AG09309 (cell line): ENCODE measurements around the gene GRIK5.
"Not testable (repeated sequence)": the region's sequence is repeated elsewhere in the genome, so short reads cannot be mapped to it uniquely, and the experiment has no call there.

ENCODE experiments used
- DNase-seq: peaks from one replicate; pipeline ENCODE4 v3.0.0-alpha.2; 2010; ENCODE audit warnings: low read depth
- H3K4me3 ChIP-seq: 2 replicates; pipeline ENCODE4 v1.5.1; 2011; ENCODE audit warnings: mild to moderate bottlenecking, low read depth, low read length, moderate library complexity; ENCODE audit not compliant: control insufficient read depth
- CTCF ChIP-seq: IDR thresholded peaks from 2 replicates; pipeline ENCODE4 v1.5.1; 2011; ENCODE audit warnings: mild to moderate bottlenecking, low read depth, low read length, inconsistent platforms; ENCODE audit not compliant: insufficient read depth, control insufficient read depth; ENCODE audit errors: missing control alignments

Gene GRIK5

GRCh38 chr19:42105368-42105767 lies 35.4 kb upstream of the GRIK5 start:
- H3K4me3 ChIP-seq = no peak overlapping the region
- no peak for TF ChIP-seq CTCF
- DNase-seq = no peak

DNA sequence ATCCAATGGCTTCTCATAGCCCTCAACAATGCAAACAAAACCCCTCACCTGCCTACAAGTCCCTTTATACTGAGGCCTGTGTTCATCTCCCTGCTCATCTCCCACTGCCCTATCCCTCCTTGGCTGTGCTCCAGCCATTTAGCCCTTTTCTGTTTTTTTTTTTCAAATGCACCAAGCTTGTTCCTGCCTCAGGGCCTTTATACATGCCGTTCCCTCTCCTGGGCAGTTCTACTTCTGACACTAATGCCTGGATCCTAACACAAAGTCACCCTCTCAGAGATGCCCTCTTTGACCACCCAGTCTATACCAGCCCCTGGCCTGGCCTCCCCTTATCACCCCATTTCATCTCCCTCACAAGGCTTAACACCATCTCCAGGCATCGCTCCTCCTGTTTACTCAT lies 32.9 kb upstream of the GRIK5 start:
- no peak for TF ChIP-seq CTCF
- DNase-seq = no peak

GRCh38 chr19:42100241-42100640 lies 30.2 kb upstream of the GRIK5 start:
- not testable (repeated sequence) for H3K4me3 ChIP-seq, DNase-seq

More for the DNA sequence above, 32.9 kb upstream of the GRIK5 start:
- no peak overlapping the region for H3K4me3 ChIP-seq

DNA sequence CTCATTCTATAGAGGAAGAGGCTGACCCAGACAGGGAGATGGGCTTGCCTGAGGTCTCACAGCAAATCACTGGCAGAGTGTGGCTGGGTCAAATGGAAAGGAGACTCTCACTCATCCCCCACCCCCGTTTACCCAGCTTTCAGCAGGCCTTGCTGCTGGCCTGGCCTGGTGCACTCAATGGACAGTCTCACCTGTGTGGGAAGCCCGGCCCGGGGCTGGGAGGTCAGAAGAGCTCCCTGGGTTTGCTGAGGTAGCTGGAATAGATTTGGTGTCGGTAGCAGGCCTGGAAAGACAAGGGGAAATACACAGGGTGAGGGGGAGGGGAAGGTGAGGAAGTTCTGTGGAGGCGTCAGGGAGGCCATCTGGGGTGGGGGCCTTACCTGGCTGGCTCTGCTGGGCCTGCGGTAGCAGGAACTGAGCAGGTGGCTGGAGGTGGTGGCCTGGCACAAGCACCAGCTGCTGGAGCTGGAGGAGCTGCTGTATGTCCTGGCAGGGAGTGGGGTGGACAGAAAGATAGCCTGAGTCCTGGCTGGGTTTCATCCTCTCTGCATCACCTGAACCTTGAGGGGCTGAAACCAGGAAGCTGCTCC lies 29.4 kb upstream of the GRIK5 start:
- no peak for TF ChIP-seq CTCF
- H3K4me3 ChIP-seq = no peak overlapping the region

DNA sequence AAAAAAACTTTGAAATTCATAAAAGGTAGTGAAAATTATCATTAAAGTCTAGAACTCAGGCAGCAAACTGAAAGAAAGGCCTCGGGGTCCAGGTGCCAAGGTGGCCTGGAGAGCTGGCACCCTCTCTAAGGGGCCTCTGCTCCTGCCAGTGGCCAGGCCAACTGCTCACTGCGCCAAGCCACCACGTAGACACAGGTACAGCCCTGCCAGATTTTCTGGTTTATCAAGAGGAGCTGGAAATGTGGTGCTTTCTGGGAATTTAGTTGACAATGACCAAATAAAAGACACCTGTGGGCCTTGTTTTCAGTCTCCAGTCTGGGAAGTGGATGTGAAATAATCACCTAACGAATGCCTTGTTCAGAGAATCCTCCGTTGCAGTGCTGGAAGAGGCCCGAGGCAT lies 28.8 kb upstream of the GRIK5 start:
- TF ChIP-seq CTCF = no peak
- no peak overlapping the region for H3K4me3 ChIP-seq
- DNase-seq = no peak

More for the DNA sequence above, 29.4 kb upstream of the GRIK5 start:
- DNase-seq = no peak

DNA sequence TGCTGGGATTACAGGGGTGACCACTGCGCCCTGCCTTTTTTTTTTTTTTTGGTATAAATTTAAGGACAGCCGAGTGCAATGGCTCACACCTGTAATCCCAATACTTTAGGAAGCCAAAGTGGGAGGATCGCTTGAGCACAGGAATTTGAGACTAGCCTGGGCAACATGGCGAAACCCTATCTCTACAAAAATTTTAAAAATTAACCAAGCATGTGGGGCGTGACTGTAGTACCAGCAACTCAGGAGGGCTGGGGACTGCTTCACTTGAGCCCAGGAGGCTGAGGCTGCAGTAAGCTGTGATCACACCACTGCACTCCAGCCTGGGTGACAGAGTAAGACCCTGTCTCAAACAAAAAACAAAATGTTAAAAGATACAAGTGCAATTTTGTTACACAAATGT lies 27.5 kb upstream of the GRIK5 start:
- TF ChIP-seq CTCF = no peak
- DNase-seq = no peak
- no peak overlapping the region for H3K4me3 ChIP-seq

DNA sequence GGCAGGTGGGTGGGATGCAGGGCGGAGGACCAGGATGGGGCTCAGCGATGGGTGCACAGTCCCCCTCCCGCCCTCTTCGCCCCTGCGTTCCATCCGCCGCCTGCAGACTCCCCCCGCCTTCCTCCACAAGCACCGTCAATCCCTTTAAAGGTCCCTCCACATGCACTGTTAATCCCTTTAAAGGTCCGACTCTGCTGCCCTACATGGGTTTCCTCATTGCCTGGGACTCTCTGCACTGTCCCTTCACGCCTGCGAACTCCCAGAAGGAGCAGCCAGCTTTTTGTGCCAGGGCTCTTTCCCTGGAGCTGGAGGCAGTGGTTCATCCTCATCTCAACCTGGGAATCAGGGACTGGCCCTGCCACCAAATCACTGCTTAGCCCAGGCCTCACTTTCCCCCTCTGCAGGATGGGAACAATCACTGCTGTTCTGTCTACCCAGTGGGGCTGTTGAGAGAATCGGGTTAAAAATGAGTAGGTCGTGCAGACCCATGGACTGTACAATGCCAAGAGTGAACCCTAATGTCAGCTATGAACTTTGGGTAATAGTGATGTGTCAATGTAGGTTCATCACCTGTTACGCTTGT lies 26.3 kb upstream of the GRIK5 start:
- H3K4me3 ChIP-seq = no peak overlapping the region
- no peak for DNase-seq
- TF ChIP-seq CTCF = no peak
